ENCODE data around the gene SLIT3.

The SLIT3 gene

DNA sequence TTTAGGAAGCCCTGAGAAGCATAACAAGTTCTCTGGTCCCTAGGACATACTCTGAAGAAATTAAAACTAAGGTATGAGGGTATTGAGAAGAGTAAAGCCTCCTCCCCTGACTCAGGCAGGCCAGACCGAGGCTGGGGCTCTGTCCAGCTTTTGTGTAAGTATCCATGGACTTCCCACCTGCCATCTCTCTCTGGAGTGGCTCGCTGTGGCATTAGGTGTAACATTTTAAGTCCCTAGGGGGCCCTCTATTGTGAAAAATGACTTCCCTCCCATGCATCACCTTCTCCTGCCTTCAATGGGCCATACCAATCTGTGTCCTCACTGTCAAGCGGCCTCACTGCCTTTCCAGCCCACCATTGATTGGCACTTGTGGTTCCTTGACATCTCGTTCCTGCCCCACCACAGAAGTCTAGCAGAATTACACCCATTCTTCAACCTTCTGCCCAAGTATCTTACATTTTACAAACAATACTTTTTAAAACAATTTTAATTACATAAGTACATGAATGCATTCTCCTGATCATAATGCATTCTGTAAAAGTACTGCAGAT lies 205.5 kb downstream of the SLIT3 start:
- TF ChIP-seq EZH2phosphoT487 (IDR thresholded peaks at IDR 0.05; ENCODE audit: borderline replicate concordance, low read length), result no peak
- TF ChIP-seq, protein P1, sequence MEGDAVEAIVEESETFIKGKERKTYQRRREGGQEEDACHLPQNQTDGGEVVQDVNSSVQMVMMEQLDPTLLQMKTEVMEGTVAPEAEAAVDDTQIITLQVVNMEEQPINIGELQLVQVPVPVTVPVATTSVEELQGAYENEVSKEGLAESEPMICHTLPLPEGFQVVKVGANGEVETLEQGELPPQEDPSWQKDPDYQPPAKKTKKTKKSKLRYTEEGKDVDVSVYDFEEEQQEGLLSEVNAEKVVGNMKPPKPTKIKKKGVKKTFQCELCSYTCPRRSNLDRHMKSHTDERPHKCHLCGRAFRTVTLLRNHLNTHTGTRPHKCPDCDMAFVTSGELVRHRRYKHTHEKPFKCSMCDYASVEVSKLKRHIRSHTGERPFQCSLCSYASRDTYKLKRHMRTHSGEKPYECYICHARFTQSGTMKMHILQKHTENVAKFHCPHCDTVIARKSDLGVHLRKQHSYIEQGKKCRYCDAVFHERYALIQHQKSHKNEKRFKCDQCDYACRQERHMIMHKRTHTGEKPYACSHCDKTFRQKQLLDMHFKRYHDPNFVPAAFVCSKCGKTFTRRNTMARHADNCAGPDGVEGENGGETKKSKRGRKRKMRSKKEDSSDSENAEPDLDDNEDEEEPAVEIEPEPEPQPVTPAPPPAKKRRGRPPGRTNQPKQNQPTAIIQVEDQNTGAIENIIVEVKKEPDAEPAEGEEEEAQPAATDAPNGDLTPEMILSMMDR (IDR thresholded peaks at IDR 0.05; ENCODE audit: low read depth, low read length, poor library complexity, severe bottlenecking), result no peak
- H3K4me3 ChIP-seq (ENCODE audit: low read length), result no peak overlapping the region
- H3K36me3 ChIP-seq (ENCODE audit: control insufficient read depth, low read length), result no peaks in the 10 kb centered on the region
- H3F3A ChIP-seq (ENCODE audit: control insufficient read depth, insufficient read depth), result no peaks in the 10 kb centered on the region
- H3K79me2 ChIP-seq (ENCODE audit: control insufficient read depth, low read length), result no peaks in the 10 kb centered on the region
- H3K9me3 ChIP-seq (ENCODE audit: control insufficient read depth, insufficient read depth, low read length), result no peaks in the 10 kb centered on the region
- no peaks in the 10 kb centered on the region for H3K4me1 ChIP-seq (ENCODE audit: control insufficient read depth, low read length)
- no peaks in the 10 kb centered on the region for H3K9me2 ChIP-seq (replicated peaks; ENCODE audit: control insufficient read depth, low read length)
- H3K4me2 ChIP-seq (ENCODE audit: low read length), result no peak overlapping the region
- no peak overlapping the region for H3K27ac ChIP-seq (ENCODE audit: low read depth, low read length)
- H4K20me1 ChIP-seq (ENCODE audit: control insufficient read depth, insufficient read depth, low read depth, low read length), result no peaks in the 10 kb centered on the region
- no peaks in the 10 kb centered on the region; the same call in 1 of the 2 replicates for H3K27me3 ChIP-seq (ENCODE audit: control insufficient read depth, low read length)

DNA sequence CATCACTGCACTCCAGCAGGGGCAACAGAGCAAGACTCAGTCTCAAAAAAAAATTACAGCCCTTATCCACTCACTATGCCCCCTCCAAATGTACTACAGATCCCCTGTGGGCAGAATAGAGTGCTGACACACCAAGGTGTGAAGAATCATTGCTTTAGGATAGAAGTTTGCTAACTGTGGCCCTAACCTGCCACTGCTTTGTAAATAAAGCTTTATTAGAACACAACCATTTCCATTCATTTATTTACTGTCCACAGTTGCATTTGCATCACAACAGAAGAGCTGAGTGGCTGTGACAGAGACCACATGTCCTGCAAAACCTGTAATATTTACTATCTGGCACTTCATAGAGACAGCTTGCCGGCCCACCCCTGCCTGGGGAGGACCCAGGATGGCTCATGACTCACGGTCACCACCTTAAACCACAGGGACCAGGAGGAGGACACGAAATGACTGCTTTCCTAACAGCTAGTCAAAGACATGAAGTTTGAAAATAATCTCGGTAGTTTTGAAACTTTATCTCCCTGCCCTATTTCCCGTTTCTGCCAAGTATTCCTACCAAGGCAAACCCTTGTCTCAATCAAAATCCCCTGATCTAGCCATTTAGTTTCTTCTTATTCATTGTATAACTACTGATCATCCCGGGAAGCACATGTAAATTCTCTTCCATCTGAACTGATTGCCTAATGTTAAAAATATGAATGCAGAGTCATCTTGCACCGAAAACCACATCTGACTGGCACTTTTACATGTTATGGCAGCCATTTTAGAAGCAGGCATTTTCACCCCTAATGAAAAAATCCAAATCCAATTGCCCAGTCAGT lies 206.1 kb downstream of the SLIT3 start:
- TF ChIP-seq EZH2phosphoT487 (IDR thresholded peaks at IDR 0.05; ENCODE audit: borderline replicate concordance, low read length), result no peak
- TF ChIP-seq, protein P1 (IDR thresholded peaks at IDR 0.05; ENCODE audit: low read depth, low read length, poor library complexity, severe bottlenecking), result no peak
- no peaks in the 10 kb centered on the region for H3K36me3 ChIP-seq (ENCODE audit: control insufficient read depth, low read length)
- no peaks in the 10 kb centered on the region for H3K79me2 ChIP-seq (ENCODE audit: control insufficient read depth, low read length)
- H3K4me3 ChIP-seq (ENCODE audit: low read length), result no peak overlapping the region
- H3K27me3 ChIP-seq (ENCODE audit: control insufficient read depth, low read length), result no peaks in the 10 kb centered on the region; the same call in 1 of the 2 replicates
- no peaks in the 10 kb centered on the region for H3K9me2 ChIP-seq (replicated peaks; ENCODE audit: control insufficient read depth, low read length)
- H4K20me1 ChIP-seq (ENCODE audit: control insufficient read depth, insufficient read depth, low read depth, low read length), result no peaks in the 10 kb centered on the region
- H3K9me3 ChIP-seq (ENCODE audit: control insufficient read depth, insufficient read depth, low read length), result no peaks in the 10 kb centered on the region
- no peaks in the 10 kb centered on the region for H3F3A ChIP-seq (ENCODE audit: control insufficient read depth, insufficient read depth)
- no peak overlapping the region for H3K4me2 ChIP-seq (ENCODE audit: low read length)
- no peak overlapping the region for H3K27ac ChIP-seq (ENCODE audit: low read depth, low read length)
- H3K4me1 ChIP-seq (ENCODE audit: control insufficient read depth, low read length), result no peaks in the 10 kb centered on the region

DNA sequence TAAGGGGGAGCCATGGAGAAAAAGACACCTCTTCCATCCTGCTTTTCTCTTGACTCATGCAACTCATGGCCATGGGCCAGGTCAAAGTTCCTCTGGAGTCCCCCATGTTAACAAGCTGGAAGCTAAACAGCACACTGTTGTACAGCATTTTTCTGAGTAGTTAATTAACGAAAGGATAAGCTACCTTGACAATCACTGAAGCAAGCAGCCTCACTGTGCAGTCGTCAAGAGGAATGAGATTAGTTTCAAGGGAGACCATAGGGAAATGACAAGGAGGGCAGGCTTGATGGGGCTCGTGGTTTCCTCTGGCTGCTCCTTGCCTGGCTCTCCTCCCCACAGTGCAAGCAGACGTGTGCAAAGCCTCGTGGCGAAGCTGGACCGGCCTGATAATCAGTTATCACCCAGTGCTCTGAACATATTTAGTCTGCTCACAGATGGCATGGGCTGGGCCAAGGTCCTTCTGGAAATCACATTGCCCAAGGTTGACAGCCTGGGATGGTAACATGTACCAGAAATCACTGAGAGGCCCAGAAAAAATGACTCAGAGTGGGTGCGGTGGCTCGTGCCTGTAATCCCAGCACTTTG lies 209.5 kb downstream of the SLIT3 start:
- no peak for TF ChIP-seq EZH2phosphoT487 (IDR thresholded peaks at IDR 0.05; ENCODE audit: borderline replicate concordance, low read length)
- TF ChIP-seq, protein P1 (IDR thresholded peaks at IDR 0.05; ENCODE audit: low read depth, low read length, poor library complexity, severe bottlenecking), result no peak
- Histone ChIP-seq H3K36me3 (ENCODE audit: control insufficient read depth, low read length) (no peaks in the 10 kb centered on the region), H3F3A (ENCODE audit: control insufficient read depth, insufficient read depth) (no peaks in the 10 kb centered on the region)

More for the DNA sequence above, 209.5 kb downstream of the SLIT3 start:
- Histone ChIP-seq H4K20me1 (ENCODE audit: control insufficient read depth, insufficient read depth, low read depth, low read length) (no peaks in the 10 kb centered on the region), H3K9me2 (replicated peaks; ENCODE audit: control insufficient read depth, low read length) (no peaks in the 10 kb centered on the region), H3K4me3 (ENCODE audit: low read length) (no peak overlapping the region), H3K79me2 (ENCODE audit: control insufficient read depth, low read length) (no peaks in the 10 kb centered on the region), H3K27me3 (ENCODE audit: control insufficient read depth, low read length) (no peaks in the 10 kb centered on the region; the same call in 1 of the 2 replicates), H3K4me1 (ENCODE audit: control insufficient read depth, low read length) (no peaks in the 10 kb centered on the region), H3K27ac (ENCODE audit: low read depth, low read length) (no peak overlapping the region), H3K9me3 (ENCODE audit: control insufficient read depth, insufficient read depth, low read length) (no peaks in the 10 kb centered on the region), H3K4me2 (ENCODE audit: low read length) (no peak overlapping the region)

Measured in DOHH2 (cell line).